GM12892 (cell line): ENCODE results near the gene CYB561D2.

Experiments
- DNase-seq: peaks from one replicate; pipeline ENCODE4 v3.0.0; 2011; ENCODE audit not compliant: insufficient read length
- FAIRE-seq: peaks from 2 replicates; lab custom pipeline; 2011; peaks lifted over from hg19 to GRCh38; lab: Jason Lieb, UNC
- POLR2A ChIP-seq: IDR thresholded peaks from 2 replicates; pipeline ENCODE4 v1.6.1; 2011; ENCODE audit warnings: low read depth, low read length, control low read depth
- POLR2AphosphoS5 ChIP-seq: IDR thresholded peaks from 2 replicates; pipeline ENCODE4 v1.6.1; 2011; ENCODE audit warnings: low read depth, low read length, control low read depth
- TAF1 ChIP-seq: IDR thresholded peaks from 2 replicates; pipeline ENCODE4 v1.6.1; 2011; ENCODE audit warnings: low read depth, mild to moderate bottlenecking, control low read depth, low read length, borderline replicate concordance

Gene CYB561D2

DNA sequence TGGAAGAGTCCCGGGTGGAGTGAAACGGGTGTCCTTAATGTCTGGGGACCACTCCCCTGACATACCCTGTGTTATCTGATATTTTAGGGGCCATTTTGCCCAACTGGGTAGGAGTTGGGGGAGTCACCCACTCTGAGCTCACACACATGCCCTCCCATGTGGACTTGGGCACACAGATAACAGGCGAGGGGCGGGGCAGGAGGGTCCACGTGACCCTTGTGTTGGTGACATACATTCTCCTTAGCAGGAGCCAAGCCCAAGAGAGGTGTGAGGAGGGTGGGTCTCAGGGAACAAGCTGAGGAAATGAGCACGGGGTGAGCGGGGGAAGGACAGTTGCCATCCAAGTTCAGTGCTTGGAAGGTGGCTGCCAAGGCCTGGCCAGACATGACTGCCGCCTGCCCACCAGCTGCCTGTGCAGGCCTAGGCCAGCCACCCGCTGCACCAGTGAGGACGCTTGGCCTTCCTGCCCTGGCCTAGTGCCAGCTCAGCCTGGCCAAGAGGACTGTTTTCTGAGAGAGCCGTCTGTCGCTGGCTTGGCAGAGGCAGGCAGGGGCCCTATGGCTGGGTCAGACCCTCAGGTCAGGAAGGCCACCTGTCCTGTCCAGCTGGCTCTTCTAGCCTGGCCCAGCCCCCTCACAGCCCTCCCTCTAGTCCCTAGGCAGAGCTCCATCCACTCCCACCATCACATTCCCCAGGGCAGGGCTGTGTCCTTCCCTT lies 40.0 kb downstream of the CYB561D2 start:
- DNase-seq (no peak), FAIRE-seq (no peak)
- TF ChIP-seq POLR2AphosphoS5 (no peak), TAF1 (no peak), POLR2A (no peak)

GRCh38 chr3:50392101-50392715 lies 41.5 kb downstream of the CYB561D2 start:
- DNase-seq (no peak), FAIRE-seq (no peak)
- no peak for TF ChIP-seq POLR2AphosphoS5
- no peak for TF ChIP-seq TAF1
- TF ChIP-seq POLR2A, result no peak

DNA sequence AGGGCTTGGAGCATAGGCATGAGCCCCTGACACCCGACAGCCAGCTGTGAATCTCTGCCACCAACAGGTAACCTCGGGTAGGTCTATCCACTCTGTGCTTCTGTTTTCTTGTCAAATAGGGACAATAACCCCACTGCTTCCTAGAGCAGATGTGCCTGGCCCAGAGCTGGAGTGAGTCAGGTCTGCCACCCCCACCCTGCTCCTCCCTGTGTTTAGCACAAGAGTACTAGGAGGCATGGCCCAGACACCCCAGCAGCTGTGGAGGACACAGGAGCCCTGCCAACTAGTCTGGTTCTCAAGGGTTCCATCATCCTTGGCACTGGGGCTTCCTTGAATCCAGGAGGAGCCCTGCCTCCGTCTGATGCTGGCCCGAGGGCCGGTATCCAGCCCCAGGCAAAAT lies 42.4 kb downstream of the CYB561D2 start:
- no peak for FAIRE-seq
- DNase-seq, result no peak
- TF ChIP-seq POLR2A (no peak), TAF1 (no peak), POLR2AphosphoS5 (no peak)

DNA sequence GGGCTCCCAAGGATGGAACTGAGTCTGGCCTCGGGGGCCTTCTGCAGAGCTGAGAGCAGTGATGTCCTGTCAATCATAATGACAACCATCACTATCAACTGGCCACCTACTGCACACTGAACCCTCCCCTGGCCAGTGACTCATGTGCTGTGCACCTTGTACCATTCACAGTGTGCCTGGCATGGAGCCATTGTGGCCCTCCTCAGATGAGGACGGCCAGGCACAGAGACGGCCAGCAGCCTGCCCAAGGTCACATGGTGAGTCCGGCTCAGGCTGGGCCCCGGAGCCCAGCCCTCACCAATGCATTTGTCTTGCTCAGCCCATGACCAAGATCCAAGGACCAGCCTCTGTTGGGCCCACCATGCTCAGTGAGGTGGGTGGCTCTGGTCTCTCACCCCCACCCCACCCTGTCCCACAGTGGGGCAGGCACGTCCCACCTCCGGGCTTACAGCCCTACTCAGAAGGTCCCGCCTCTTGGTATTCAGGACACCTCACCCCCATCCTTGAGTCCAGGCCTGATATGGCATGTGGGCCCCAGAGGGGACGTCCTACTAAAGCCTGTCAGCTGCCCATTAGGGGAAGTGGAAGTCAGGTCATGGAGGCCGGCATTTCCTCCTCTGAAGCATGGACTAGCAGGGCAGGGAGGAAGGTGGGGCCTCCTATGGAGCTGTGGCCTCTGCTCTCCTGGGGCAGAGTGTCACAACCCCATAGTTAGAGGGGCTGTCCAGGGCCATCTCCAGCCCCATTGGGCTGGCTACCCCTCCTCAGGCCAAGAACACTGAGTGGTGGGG lies 44.6 kb downstream of the CYB561D2 start:
- TF ChIP-seq POLR2AphosphoS5, result no peak
- TF ChIP-seq POLR2A, result no peak
- no peak for TF ChIP-seq TAF1
- DNase-seq (no peak), FAIRE-seq (no peak)

- FAIRE-seq (no peak), DNase-seq (no peak)
- TF ChIP-seq POLR2AphosphoS5 (no peak), TAF1 (no peak), POLR2A (no peak)
These were observed 45.8 kb downstream of the CYB561D2 start for GRCh38 chr3:50396502-50396901.

GRCh38 chr3:50401978-50402595 lies 51.4 kb downstream of the CYB561D2 start:
- DNase-seq (no peak), FAIRE-seq (no peak)
- no peak for TF ChIP-seq TAF1
- TF ChIP-seq POLR2A, result no peak
- TF ChIP-seq POLR2AphosphoS5, result no peak
